ENCODE measurements around the gene JAZF1. TPM values are rescaled to one million over a fixed set of nuclear protein-coding genes. Genes with fewer than 3 reads are reported as not detected.

Gene JAZF1
- 3.6 and 5.3 TPM in 2 replicates for total RNA-seq

GRCh38 chr7:28180364-28181147, at the start of gene JAZF1:
Gene JAZF1 (minus strand): TSS chr7:28180795.

Other genes with a start within 250 kb of the JAZF1 start
- 1.7 and 3.5 TPM in 2 replicates for gene CREB5, start 231.7 kb upstream of the JAZF1 start, total RNA-seq